HG03439 (cell line): ENCODE measurements around the gene FGD1.

Experiments
- ATAC-seq: cut with Tn5 transposase; IDR thresholded peaks from one replicate; pipeline ENCODE4 v1.9.1; 2021; ENCODE audit warnings: mild to moderate bottlenecking, moderate library complexity; ENCODE audit not compliant: unreplicated experiment

FGD1 gene

DNA sequence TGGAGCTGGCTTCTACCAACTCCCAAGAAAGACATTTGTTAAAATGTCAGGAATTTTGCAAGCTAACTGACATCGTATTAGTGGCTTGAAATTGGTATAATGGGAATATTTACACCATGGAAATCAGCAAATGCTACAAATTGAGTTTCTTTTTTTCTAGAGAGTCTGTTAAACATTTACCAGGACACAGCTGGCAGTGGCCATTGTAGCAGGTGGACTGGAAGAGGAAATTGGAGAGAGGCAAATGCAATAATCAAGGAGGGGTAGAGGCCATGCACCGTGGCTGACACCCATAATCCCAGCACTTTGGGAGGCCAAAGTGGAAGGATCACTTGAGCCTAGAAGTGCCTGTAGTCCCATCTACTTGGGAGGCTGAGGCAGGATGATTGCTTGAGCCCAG, 88.8 kb downstream of the FGD1 start:
- no peak for ATAC-seq

DNA sequence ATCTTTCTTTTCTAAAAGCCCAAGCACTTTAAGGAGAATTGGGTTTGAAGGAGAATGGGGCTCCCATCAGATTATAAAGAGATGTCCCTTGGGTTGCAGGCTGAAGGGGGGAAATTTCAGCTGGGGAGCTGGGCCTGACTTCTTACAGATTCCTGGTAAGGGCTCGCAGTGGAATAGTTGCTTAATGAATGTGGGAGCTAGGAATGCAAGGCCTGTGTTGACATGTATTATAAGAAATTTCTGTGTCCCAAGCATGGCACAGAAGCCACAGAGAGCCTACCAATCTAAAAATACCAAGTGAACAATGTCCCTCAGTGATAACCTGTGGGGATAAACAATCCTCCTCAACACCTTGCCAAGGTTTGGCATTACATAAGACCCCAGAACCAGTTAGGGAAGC, 98.9 kb downstream of the FGD1 start:
- ATAC-seq = no peak
